Measurements from ENCODE around the gene BBS12. TPM values are rescaled to one million over a fixed set of nuclear protein-coding genes. Genes with fewer than 3 reads are reported as not detected.

BBS12 gene
- total RNA-seq, 1 experiment from 2014 or later: 4.9 TPM

- ChIA-PET POLR2A (ENCODE audit: unreplicated experiment) (no interaction called here), CTCF (interaction anchor here (0.6 to 0.7 kb wide), 2 partner anchors 63 to 123 kb away, joined by 3 read pairs; no protein-coding TSS in a partner anchor)
- Histone ChIP-seq H3K27ac (no peak overlapping the region), H3K4me1 (replicated peaks; ENCODE audit: insufficient read depth) (no peaks in the 10 kb centered on the region), H3K79me2 (ENCODE audit: low read depth) (no peaks in the 10 kb centered on the region), H3K9me3 (ENCODE audit: insufficient read depth, low read depth) (no peaks in the 10 kb centered on the region), H3F3A (ENCODE audit: insufficient read depth, low read depth) (no peaks in the 10 kb centered on the region), H3K9me2 (ENCODE audit: insufficient read depth) (no peaks in the 10 kb centered on the region), H3K36me3 (ENCODE audit: low read depth) (no peaks in the 10 kb centered on the region), H2AFZ (peak overlapping the region; percentile 42; the same call in 1 of the 2 replicates), H3K27me3 (ENCODE audit: insufficient read depth, low read depth) (no peaks in the 10 kb centered on the region), H4K20me1 (ENCODE audit: insufficient read depth) (no peaks in the 10 kb centered on the region), H3K4me3 (no peak overlapping the region), H3K4me2 (no peak overlapping the region)
- TF ChIP-seq EZH2 (IDR thresholded peaks at IDR 0.05; ENCODE audit: low read depth): no peak
- TF ChIP-seq CTCF (conservative IDR thresholded peaks at IDR 0.05): no peak
- intact Hi-C loops (cut with micrococcal nuclease; ENCODE audit: unreplicated experiment): no loop called here
- BruUV-seq (replicated peaks): no TSS peak
- DNase-seq: no peak
These were observed 31.4 kb upstream of the BBS12 start for GRCh38 chr4:122701061-122701460.

DNA sequence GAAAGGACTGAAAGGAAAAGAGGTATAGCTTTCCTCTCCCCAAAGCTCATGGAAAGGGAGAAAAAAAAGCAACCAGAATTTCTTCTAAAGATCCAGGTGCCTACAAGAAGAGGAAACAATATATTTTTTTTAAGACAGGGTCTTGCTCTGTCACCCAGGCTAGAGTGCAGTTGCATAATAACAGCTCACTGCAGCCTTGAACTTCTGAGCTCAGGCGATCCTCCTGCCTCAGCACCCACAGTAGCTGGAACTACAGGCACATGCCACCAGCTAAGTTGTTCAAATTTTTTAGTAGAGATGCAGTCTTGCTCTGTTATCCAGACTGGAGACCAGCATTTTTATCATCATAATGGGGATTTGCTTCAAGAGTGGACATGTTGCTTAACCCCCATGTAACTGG, 30.5 kb upstream of the BBS12 start:
- TF ChIP-seq EZH2 (IDR thresholded peaks at IDR 0.05; ENCODE audit: low read depth) (no peak), CTCF (conservative IDR thresholded peaks at IDR 0.05) (no peak)
- Histone ChIP-seq H2AFZ (no peak overlapping the region), H3K27ac (no peak overlapping the region), H3K27me3 (ENCODE audit: insufficient read depth, low read depth) (no peaks in the 10 kb centered on the region), H4K20me1 (ENCODE audit: insufficient read depth) (no peaks in the 10 kb centered on the region), H3F3A (ENCODE audit: insufficient read depth, low read depth) (no peaks in the 10 kb centered on the region), H3K9me3 (ENCODE audit: insufficient read depth, low read depth) (no peaks in the 10 kb centered on the region), H3K4me1 (replicated peaks; ENCODE audit: insufficient read depth) (no peaks in the 10 kb centered on the region), H3K4me3 (no peak overlapping the region), H3K9me2 (ENCODE audit: insufficient read depth) (no peaks in the 10 kb centered on the region), H3K79me2 (ENCODE audit: low read depth) (no peaks in the 10 kb centered on the region), H3K36me3 (ENCODE audit: low read depth) (no peaks in the 10 kb centered on the region), H3K4me2 (no peak overlapping the region)
- BruUV-seq (replicated peaks): no TSS peak
- ChIA-PET POLR2A (ENCODE audit: unreplicated experiment) (no interaction called here), CTCF (no interaction called here)
- no peak for DNase-seq
- intact Hi-C loops (cut with micrococcal nuclease; ENCODE audit: unreplicated experiment): no loop called here

DNA sequence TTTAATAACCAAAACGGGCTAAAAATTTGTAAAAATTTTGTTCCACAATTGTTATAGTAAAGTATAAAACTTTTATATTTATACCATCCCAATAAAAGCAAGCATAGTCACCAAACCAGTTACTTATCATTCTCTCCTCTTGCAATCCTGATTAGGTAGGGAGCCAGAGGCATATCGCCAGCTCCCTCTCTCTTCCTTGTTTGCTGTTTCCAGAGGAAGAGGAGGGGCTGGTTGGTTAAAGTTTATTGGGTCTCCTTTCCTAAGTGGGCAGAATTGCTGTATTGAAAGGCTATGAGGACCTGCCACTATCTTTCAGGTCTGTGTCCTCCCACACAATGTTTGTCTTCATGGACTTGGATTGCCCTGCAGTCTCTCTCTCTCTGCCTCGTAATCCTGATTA, 29.6 kb upstream of the BBS12 start:
- H3K4me3 ChIP-seq: no peak overlapping the region
- intact Hi-C loops (cut with micrococcal nuclease; ENCODE audit: unreplicated experiment): no loop called here

More for the DNA sequence above, 29.6 kb upstream of the BBS12 start:
- Histone ChIP-seq H3K36me3 (ENCODE audit: low read depth) (no peaks in the 10 kb centered on the region), H3F3A (ENCODE audit: insufficient read depth, low read depth) (no peaks in the 10 kb centered on the region), H3K4me1 (replicated peaks; ENCODE audit: insufficient read depth) (no peaks in the 10 kb centered on the region), H4K20me1 (ENCODE audit: insufficient read depth) (no peaks in the 10 kb centered on the region), H2AFZ (no peak overlapping the region; the same call in 1 of the 2 replicates), H3K27me3 (ENCODE audit: insufficient read depth, low read depth) (no peaks in the 10 kb centered on the region), H3K9me2 (ENCODE audit: insufficient read depth) (no peaks in the 10 kb centered on the region), H3K4me2 (no peak overlapping the region), H3K79me2 (ENCODE audit: low read depth) (no peaks in the 10 kb centered on the region), H3K27ac (no peak overlapping the region), H3K9me3 (ENCODE audit: insufficient read depth, low read depth) (no peaks in the 10 kb centered on the region)
- no TSS peak for BruUV-seq (replicated peaks)
- POLR2A ChIA-PET (ENCODE audit: unreplicated experiment): no interaction called here
- no peak for TF ChIP-seq CTCF (conservative IDR thresholded peaks at IDR 0.05)
- no peak for TF ChIP-seq EZH2 (IDR thresholded peaks at IDR 0.05; ENCODE audit: low read depth)
- CTCF ChIA-PET: no interaction called here
- DNase-seq: no peak
